C4-2B (cell line): ENCODE results near the gene MICAL2.

Experiments used
- H3K27ac ChIP-seq: fragments of 450-650 bp; 2 replicates; pipeline ENCODE4 v1.5.1; 2017
- ZFX ChIP-seq: fragments of 450-650 bp; IDR thresholded peaks from 2 replicates; pipeline ENCODE4 v1.6.1; 2017
- TF ChIP-seq, protein P1 (sequence below): fragments of 450-650 bp; conservative IDR thresholded peaks from 2 replicates; pipeline ENCODE4 v1.5.1; 2017; ENCODE audit warnings: mild to moderate bottlenecking

The MICAL2 gene

DNA sequence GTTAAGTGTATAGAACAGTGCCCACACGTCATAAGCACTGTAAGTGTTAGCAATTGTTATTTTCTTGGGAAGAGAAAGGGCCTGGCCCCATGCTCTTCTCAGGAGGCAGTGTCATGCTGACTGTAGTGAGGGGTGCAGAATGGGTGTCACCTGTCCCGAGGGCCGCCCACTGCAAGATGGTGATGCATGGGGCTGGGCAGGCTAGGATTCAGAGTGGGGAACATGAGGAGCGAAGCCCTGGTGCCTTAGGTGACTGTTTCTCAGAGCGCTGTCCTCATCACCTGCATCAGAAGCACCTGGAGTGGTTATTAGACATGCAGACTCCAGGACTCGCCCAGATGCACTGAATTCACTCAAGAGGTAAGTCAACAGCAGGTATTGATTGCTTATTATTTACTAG, 166.0 kb downstream of the MICAL2 start:
- H3K27ac ChIP-seq: no peak overlapping the region; the same call in 1 of the 2 replicates
- TF ChIP-seq, protein P1, sequence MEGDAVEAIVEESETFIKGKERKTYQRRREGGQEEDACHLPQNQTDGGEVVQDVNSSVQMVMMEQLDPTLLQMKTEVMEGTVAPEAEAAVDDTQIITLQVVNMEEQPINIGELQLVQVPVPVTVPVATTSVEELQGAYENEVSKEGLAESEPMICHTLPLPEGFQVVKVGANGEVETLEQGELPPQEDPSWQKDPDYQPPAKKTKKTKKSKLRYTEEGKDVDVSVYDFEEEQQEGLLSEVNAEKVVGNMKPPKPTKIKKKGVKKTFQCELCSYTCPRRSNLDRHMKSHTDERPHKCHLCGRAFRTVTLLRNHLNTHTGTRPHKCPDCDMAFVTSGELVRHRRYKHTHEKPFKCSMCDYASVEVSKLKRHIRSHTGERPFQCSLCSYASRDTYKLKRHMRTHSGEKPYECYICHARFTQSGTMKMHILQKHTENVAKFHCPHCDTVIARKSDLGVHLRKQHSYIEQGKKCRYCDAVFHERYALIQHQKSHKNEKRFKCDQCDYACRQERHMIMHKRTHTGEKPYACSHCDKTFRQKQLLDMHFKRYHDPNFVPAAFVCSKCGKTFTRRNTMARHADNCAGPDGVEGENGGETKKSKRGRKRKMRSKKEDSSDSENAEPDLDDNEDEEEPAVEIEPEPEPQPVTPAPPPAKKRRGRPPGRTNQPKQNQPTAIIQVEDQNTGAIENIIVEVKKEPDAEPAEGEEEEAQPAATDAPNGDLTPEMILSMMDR: no peak
- TF ChIP-seq ZFX: no peak

DNA sequence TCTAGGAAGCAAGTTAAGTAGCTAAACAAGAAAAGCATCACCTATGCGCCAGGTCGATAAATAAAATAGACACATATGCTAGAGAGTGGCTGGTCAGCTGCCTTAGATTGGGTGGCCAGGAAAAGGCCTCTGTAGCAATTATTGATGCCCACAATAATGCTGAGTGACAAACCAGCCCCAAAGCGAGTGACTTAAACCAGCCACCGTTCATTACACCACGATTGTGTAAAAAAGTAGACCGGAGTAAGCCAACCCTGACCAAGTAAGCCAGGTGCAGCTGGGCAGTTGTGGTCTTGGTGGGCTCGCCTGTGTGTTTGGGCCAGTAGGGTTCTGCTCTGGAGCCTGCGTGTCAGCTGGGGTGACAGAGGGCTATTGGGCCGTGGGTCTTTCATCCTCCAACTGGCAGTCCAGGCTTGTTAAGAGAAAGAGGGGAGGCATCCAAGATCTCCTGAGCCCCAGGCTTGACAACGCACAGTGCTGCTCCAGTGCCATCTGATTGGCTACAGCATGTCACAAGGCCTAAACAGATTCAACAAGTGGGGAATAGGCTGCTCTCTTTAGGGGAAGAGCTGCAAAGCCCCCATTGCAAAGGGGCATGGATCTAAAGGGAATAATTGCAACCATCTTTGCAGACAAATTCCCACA, 166.6 kb downstream of the MICAL2 start:
- TF ChIP-seq, protein P1: no peak
- TF ChIP-seq ZFX: no peak
- H3K27ac ChIP-seq: no peak overlapping the region

DNA sequence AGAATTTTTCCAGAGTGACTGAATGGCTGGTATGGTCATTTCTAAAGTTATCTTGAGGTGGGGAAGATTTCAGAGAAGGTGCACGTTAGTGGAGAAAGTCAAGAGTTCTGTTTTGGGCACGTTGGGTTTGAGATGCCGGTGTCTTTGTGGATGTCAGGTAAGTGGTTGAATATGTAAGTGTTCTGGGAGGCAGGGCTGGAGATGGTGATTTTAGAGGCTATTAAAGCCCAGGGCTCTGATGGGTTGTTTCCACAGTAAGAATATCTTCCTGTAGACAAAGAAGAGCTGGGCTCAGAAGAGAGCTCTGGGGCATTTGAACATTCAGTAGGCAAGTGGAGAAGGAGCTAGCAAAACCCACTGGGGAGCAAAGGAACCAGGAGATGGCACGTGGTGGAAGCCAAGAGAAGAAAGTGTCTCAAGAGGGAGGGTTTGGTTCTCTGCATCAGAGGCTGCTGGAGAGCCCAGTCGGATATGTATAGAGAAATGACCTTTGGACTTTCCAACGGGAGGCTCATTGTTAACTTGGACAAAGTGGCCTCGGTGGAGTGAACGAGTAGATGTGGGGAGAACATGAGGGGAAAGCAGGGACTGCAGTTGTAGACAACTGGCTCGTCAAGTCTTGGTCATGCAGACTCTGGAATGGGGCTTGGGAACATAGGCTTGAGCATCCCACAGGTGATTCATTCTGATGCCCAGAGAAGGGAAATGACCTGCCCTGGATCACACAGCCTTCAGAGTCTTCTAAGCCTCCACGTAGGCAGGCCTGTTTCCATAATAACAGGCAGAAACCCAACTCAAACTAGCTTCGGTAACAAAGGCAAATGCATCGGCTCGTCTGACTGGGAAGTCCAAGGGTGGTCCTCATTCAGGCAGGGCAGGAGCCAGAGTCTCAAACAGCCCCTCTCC, 168.6 kb downstream of the MICAL2 start:
- H3K27ac ChIP-seq: peak overlapping the region; percentile 65
- TF ChIP-seq ZFX: no peak
- TF ChIP-seq, protein P1: no peak

DNA sequence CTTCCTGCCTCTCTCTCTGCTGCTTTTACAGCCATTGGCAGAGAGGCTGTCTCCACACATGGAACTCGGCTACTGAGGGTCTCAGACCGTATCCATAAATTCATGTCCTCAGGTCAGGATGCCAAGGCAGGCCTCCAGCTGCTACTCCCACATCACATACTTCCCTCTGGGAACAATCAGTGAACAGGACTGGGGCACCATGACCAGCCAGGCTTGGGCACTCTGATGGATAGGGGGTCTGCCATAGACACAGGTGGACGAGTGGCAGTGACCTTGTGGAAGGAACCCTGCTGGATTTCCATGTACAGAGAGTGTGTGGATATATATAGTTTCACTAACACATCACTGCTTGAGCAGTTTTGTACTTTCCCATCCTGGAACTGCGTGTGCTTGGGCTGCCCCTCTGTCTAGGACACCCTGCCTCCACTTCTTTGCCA, 169.3 kb downstream of the MICAL2 start:
- no peak for TF ChIP-seq ZFX
- TF ChIP-seq, protein P1: no peak
- peak overlapping the region; percentile 65 for H3K27ac ChIP-seq

DNA sequence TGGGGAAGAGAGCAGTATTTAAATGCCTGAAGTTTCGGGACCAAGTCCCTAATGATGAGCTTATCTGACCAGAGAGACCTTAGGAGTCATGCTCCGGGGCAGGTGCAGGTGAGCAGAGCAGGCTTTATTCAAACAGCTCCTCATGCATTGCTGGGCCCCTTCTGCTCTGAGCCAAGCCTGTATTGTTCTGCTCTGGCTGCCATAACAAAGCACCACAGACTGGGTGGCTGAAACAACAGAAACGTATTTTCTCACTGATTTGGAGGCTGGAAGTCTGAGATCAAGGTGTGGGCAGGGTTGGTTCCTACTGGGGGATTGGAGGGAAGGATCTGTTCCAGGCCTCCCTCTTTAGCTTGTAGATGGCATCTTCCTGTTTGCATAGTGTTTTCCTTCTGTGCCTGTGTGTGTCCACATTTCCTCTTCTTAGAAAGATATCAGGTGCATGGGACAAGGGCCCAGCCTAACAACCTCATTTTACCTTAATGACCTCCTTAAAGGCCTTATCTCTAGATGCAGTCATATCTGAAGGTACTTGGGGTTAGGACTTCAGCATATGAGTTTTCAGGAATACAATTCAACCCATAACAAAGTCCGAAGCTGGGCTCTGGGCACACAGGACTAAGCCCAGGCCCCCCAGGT, 169.9 kb downstream of the MICAL2 start:
- no peak for TF ChIP-seq ZFX
- TF ChIP-seq, protein P1: no peak
- H3K27ac ChIP-seq: peak overlapping the region; percentile 65

DNA sequence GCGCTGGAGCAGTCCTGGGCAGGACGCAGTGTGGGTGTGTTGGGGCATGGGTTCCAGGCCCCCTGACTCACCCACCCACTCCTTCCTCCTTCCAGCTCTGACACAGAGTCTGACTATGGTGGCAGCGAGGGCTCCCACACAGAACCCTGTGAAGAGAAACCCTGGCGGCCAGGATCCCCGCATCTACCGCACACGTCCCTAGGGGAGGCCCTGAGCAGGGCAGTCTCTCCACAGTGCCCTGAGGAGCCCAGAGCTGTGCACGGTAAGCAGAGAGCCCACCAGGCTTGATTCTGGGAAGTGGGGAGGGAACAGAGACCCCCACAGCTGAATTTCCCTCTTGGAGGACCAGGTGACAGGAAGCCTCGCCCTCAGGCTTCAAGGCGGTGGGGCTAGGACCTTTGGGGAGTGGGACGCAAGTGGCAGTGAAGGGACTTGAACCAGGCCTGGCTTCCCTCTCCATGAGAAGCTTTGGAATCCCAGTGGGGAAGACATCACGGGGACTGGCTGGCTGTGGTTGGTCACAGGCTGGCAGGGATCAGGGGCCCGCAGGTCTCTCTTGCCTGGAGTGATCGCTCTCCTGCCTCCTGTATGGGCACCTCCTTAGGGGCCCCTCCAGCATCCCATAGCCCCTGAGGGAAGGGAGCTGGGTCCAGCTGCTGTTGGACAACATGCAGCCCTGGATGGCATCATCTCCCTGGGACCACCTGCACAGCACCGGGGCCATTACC, 170.6 kb downstream of the MICAL2 start:
- TF ChIP-seq, protein P1: no peak
- TF ChIP-seq ZFX: no peak
- peak overlapping the region; percentile 65 for H3K27ac ChIP-seq
